Vagina (tissue), 2 donors: ENCODE data around the gene SNRPB2. TPM values are rescaled to one million over a fixed set of nuclear protein-coding genes. Genes with fewer than 3 reads are reported as not detected.

Experiments used
- DNase-seq, 2 donors: peaks; one replicate each; pipeline ENCODE4 v3.0.0-alpha.2; 2017; ENCODE audit errors: extremely low spot score in 2 of 2
- H3K27ac ChIP-seq: fragments of 200-600 bp; sonication (generic); one replicate; pipeline ENCODE4 v1.5.1; 2019
- H3K27me3 ChIP-seq: fragments of 200-600 bp; sonication (generic); one replicate; pipeline ENCODE4 v1.5.1; 2019
- H3K36me3 ChIP-seq, 2 donors: fragments of 200-600 bp; sonication (generic); one replicate each; pipeline ENCODE4 v1.5.1; 2017 to 2019
- H3K4me1 ChIP-seq: fragments of 200-600 bp; sonication (generic); one replicate; pipeline ENCODE4 v1.5.1; 2019
- H3K4me3 ChIP-seq, 2 donors: fragments of 200-600 bp; sonication (generic); 1 replicate in 1 of 2; 2 replicates in 1 of 2; pipeline ENCODE4 v1.5.1; 2016 to 2019
- H3K9me3 ChIP-seq: fragments of 200-600 bp; sonication (generic); one replicate; pipeline ENCODE4 v1.5.1; 2019
- POLR2A ChIP-seq, 2 donors: fragments of 450-650 bp; IDR thresholded peaks; one replicate each; pipeline ENCODE4 v1.6.1; 2017; ENCODE audit warnings: antibody characterized with exemption in 2 of 2, mild to moderate bottlenecking in 2 of 2, moderate library complexity in 2 of 2
- POLR2AphosphoS5 ChIP-seq, 2 donors: sonication (generic); formaldehyde crosslinking; IDR thresholded peaks; one replicate each; pipeline ENCODE4 v1.9.0; 2017; ENCODE audit warnings: antibody characterized with exemption in 2 of 2, mild to moderate bottlenecking in 2 of 2, low read depth in 1 of 2; ENCODE audit not compliant: insufficient read depth in 1 of 2
- intact Hi-C: fragments of 100-400 bp; cut with DNase I; formaldehyde crosslinking; loops from one replicate; pipeline ENCODE4 v1.15.1; 2023
- total RNA-seq: library from RNA; depleted of rRNA; stranded (reverse); fragments of >200 nt; gene quantifications from one replicate; pipeline ENCODE4 v1.2.3, GENCODE V29; 2016
- TF ChIP-seq, protein P1 (sequence below), 3 experiments: fragments of 450-650 bp in 2 of 3; fragments of 200-600 bp in 1 of 3; sonication (generic) in 1 of 3; IDR thresholded peaks; one replicate each; pipeline ENCODE4 v1.5.1; 2017 to 2019; ENCODE audit warnings: antibody characterized with exemption in 3 of 3, mild to moderate bottlenecking in 2 of 3, moderate library complexity in 2 of 3

Gene SNRPB2
- total RNA-seq: 17.2 TPM

DNA sequence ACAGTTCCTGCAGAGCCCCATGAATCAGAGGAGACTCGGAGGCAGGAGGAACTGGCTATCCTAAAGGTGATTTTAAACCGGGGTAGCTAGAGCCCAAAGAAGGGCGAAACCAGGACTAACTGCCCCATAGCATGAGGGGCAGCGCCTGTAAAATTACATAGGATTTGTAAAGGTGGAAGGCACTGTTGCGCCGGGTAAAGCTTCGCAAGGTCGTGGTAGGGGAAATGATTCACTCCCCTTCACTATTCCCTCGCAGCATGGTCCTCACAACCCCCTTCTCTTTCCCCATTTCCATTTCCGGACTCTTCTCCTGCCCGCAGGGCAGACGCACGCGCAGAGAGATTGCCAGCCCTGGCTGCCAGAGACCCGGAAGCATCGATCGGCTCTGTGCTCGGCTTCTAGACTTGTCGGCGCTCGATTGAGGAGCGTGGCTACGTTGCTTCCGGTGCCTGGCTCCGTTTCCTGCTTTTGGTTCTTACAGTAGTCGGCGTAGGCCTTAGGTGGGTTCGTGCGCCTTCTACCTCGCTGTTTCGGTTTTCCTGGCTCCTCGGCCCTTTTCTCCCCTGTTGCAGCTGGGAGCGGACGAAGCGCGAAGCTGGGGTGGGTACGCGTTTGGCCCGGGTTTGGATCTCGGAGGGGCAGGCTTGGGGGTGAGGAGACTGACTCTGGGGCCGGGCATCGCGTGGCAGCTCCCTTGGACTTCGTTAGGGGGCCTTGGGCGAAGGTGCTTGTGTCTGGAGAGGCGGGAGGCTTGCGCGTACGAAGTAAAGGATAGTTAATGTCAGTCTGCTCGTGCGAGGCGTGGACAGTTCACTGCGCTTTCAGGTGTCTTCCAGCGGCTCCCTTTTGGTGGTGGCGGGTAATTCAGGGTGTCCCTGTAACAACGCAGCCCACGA, at the start of gene SNRPB2:
TSS of gene SNRPB2 (plus strand) at position 462 of the 896 bp plus-strand sequence. CDS start 1,677 bp downstream, outside the sequence.
- H3K4me1 ChIP-seq: peaks cover 24% of the 10 kb centered on the region
- intact Hi-C loops: no loop called here

DNA sequence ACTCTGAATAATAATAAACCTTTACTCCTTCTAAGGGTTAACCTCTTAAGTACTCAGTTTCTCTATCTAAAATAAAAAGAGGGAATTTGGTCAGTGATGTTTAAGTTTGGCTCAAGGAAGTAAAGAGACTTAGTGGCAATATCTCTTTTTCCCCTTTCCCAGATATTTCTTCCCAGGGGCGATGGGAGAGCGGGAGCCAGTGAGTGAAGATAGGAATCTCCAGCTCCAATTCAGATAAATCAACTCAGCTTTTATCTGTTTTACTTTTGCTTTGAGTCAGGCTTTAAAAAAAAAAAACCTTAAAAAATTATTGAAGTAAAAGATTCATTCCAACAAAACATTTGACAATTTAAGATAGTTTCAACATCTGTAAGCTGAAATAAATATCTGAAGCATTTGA, 45.4 kb upstream of the SNRPB2 start:
- no peaks in the 10 kb centered on the region for H3K4me1 ChIP-seq
- H3K9me3 ChIP-seq: no peaks in the 10 kb centered on the region
- no peak for DNase-seq
- H3K27me3 ChIP-seq: no peaks in the 10 kb centered on the region
- no peak overlapping the region for H3K27ac ChIP-seq
- H3K36me3 ChIP-seq: no peaks in the 10 kb centered on the region
- intact Hi-C loops: no loop called here
- TF ChIP-seq, protein P1, sequence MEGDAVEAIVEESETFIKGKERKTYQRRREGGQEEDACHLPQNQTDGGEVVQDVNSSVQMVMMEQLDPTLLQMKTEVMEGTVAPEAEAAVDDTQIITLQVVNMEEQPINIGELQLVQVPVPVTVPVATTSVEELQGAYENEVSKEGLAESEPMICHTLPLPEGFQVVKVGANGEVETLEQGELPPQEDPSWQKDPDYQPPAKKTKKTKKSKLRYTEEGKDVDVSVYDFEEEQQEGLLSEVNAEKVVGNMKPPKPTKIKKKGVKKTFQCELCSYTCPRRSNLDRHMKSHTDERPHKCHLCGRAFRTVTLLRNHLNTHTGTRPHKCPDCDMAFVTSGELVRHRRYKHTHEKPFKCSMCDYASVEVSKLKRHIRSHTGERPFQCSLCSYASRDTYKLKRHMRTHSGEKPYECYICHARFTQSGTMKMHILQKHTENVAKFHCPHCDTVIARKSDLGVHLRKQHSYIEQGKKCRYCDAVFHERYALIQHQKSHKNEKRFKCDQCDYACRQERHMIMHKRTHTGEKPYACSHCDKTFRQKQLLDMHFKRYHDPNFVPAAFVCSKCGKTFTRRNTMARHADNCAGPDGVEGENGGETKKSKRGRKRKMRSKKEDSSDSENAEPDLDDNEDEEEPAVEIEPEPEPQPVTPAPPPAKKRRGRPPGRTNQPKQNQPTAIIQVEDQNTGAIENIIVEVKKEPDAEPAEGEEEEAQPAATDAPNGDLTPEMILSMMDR (IDR thresholded peaks at IDR 0.05): no peak
- TF ChIP-seq POLR2AphosphoS5 (IDR thresholded peaks at IDR 0.05; ENCODE audit: insufficient read depth in 1 of 2, low read depth in 1 of 2) (no peak), POLR2A (IDR thresholded peaks at IDR 0.05) (no peak)
- H3K4me3 ChIP-seq: no peak overlapping the region

More for the DNA sequence above, at the start of gene SNRPB2:
- peak; percentile 76 to 97 for TF ChIP-seq POLR2AphosphoS5 (IDR thresholded peaks at IDR 0.05; ENCODE audit: insufficient read depth in 1 of 2, low read depth in 1 of 2)
- TF ChIP-seq, protein P1 (IDR thresholded peaks at IDR 0.05): no peak
- peak in 1 of 2 donors; percentile 49 for TF ChIP-seq POLR2A (IDR thresholded peaks at IDR 0.05)
- DNase-seq: peak in 1 of 2 donors; percentile 92
- Histone ChIP-seq H3K4me3 (peak within 1 kb of the TSS; percentile 71 to 97), H3K36me3 (peaks cover 0 to 27% of the 10 kb centered on the region in 2 donors), H3K27ac (peak within 1 kb of the TSS; percentile 82), H3K9me3 (no peaks in the 10 kb centered on the region), H3K27me3 (no peaks in the 10 kb centered on the region)

DNA sequence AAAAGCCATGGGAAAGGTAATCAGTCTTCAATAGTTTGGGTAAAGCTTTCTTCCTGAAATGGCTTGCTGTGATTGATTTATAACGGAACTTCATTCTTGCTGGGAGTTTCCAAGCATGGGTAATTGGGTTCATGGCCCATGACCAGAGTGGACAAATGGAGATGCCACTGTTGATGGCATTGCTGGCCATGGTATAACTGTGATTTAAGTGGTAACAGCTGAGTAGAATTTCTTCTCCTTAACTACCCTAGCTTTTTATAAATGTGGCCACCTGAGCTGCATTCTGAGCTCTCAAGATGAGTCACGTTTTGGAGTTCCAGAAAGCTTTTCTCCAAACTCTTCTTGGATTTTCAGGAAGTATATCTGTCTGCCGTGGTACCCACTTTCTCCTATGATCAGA, 39.9 kb upstream of the SNRPB2 start:
- intact Hi-C loops: no loop called here

DNA sequence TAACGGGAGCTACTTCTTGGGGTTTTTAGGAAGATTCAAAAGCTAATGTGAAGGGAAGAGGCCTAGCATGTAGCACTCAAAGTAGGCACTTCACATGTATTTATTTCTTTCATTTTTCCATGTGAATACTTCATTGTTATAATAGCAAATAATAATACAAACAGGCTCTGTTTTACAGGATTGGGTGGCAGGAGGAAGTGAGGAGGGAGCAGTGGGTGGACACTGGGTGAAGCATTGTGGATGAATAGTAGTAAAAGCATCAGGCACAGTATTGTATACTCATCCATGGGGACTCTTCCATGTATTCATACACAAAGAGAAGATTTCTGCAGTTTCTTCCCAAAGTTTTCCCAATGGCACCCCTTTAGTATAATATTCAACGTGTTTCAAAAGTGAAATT, 38.4 kb upstream of the SNRPB2 start:
- Histone ChIP-seq H3K4me1 (no peaks in the 10 kb centered on the region), H3K27ac (no peak overlapping the region), H3K36me3 (no peaks in the 10 kb centered on the region), H3K4me3 (no peak overlapping the region), H3K27me3 (no peaks in the 10 kb centered on the region), H3K9me3 (no peaks in the 10 kb centered on the region)
- DNase-seq: no peak
- intact Hi-C loops: no loop called here
- TF ChIP-seq POLR2AphosphoS5 (IDR thresholded peaks at IDR 0.05; ENCODE audit: insufficient read depth in 1 of 2, low read depth in 1 of 2) (no peak), POLR2A (IDR thresholded peaks at IDR 0.05) (no peak)
- TF ChIP-seq, protein P1 (IDR thresholded peaks at IDR 0.05): no peak

More for the DNA sequence above, 39.9 kb upstream of the SNRPB2 start:
- DNase-seq: no peak
- Histone ChIP-seq H3K4me1 (no peaks in the 10 kb centered on the region), H3K9me3 (no peaks in the 10 kb centered on the region), H3K4me3 (no peak overlapping the region), H3K36me3 (no peaks in the 10 kb centered on the region), H3K27ac (no peak overlapping the region), H3K27me3 (no peaks in the 10 kb centered on the region)
- TF ChIP-seq POLR2A (IDR thresholded peaks at IDR 0.05) (no peak), POLR2AphosphoS5 (IDR thresholded peaks at IDR 0.05; ENCODE audit: insufficient read depth in 1 of 2, low read depth in 1 of 2) (no peak)
- TF ChIP-seq, protein P1 (IDR thresholded peaks at IDR 0.05): no peak

DNA sequence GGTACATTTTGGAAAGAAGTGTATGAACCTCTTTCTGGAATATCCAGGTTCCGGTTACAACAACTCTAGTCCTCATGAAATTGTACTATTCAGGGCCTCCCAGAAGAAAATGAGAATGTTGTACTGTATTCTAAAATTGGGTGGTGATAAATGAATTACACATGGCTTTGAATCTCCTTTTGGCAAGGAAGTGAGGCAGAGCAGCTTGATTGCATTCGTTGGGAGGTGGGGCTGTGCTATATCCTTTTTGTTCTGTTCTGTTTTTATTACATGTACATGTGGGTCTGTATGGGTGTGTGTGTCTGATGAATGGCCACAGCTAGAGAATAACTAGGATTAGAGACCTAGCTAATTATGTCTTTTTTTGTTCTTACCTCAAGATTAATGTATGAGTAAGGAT, 37.8 kb upstream of the SNRPB2 start:
- Histone ChIP-seq H3K27me3 (no peaks in the 10 kb centered on the region), H3K36me3 (no peaks in the 10 kb centered on the region), H3K27ac (no peak overlapping the region), H3K9me3 (no peaks in the 10 kb centered on the region), H3K4me3 (no peak overlapping the region), H3K4me1 (no peaks in the 10 kb centered on the region)
- TF ChIP-seq, protein P1 (IDR thresholded peaks at IDR 0.05): no peak
- TF ChIP-seq POLR2AphosphoS5 (IDR thresholded peaks at IDR 0.05; ENCODE audit: insufficient read depth in 1 of 2, low read depth in 1 of 2): no peak
- no peak for TF ChIP-seq POLR2A (IDR thresholded peaks at IDR 0.05)
- intact Hi-C loops: no loop called here
- DNase-seq: no peak
